ENCODE results near the gene RNF151. TPM values are rescaled to one million over a fixed set of nuclear protein-coding genes. Genes with fewer than 3 reads are reported as not detected.
A peak's percentile ranks its signal among the peaks of the same experiment; 100 is the strongest.
"Not testable (repeated sequence)": the region's sequence is repeated elsewhere in the genome, so short reads cannot be mapped to it uniquely, and the experiment has no call there.

The RNF151 gene, protein sequence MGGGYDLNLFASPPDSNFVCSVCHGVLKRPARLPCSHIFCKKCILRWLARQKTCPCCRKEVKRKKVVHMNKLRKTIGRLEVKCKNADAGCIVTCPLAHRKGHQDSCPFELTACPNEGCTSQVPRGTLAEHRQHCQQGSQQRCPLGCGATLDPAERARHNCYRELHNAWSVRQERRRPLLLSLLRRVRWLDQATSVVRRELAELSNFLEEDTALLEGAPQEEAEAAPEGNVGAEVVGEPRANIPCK
- 0.24 TPM in 1 of 2 replicates, not detected in the other for total RNA-seq
- not detected for polyA plus RNA-seq (2012)

DNA sequence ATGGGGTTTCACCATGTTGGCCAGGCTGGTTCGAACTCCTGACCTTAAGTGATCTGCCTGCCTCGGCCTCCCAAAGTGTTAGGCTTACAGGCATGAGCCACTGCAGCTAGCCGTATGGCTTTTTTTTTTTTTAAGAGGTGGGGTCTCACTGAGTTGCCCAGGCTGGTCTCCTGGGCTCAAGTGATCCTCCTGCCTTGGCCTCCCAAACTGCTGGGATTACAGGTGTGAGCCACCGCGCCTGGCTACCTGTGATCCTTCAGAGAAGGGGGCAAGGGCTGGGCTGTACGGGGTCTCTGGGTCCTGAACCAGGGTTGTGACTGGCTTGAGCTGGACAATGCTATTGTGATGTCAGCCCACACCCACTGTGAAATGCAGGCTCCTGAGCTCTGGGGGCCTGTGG is at the start of gene RNF151:
Gene RNF151, plus strand, starts transcription at position 397 of the 400 bp plus-strand sequence. CDS start 26 bp downstream, outside the sequence.
- DNase-seq (ENCODE audit: low read depth) = no peak

DNA sequence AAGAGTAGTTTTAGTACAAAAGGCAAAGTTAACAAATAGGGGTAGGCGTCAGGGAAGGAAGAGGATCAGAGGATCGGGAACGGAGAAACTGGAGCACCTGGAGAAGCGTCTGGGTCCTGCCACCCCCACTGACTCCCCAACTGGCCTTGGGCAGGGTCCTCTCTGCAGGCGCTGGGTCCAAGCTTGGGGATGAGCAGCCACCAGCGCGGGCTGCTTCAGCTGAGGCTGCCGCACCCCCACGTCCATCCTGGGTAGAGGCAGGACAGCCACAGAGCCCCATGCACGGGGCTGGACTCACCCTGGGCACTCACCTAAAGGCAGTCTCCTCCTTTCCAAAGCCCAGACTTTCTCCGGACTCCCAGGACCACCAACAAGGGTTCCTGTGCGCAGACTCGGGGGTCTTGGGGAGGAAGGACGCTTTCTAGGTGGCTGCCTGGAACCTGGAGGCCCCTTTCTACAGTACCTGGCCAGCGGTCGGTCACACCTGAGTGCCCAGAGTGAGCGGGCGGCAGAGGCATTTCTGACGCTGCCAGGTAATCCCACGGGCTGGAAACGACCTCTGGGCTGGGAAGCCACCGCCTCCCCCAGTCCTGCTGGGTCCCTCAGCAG is 49.5 kb upstream of the RNF151 start:
- DNase-seq (ENCODE audit: low read depth) = no peak

DNA sequence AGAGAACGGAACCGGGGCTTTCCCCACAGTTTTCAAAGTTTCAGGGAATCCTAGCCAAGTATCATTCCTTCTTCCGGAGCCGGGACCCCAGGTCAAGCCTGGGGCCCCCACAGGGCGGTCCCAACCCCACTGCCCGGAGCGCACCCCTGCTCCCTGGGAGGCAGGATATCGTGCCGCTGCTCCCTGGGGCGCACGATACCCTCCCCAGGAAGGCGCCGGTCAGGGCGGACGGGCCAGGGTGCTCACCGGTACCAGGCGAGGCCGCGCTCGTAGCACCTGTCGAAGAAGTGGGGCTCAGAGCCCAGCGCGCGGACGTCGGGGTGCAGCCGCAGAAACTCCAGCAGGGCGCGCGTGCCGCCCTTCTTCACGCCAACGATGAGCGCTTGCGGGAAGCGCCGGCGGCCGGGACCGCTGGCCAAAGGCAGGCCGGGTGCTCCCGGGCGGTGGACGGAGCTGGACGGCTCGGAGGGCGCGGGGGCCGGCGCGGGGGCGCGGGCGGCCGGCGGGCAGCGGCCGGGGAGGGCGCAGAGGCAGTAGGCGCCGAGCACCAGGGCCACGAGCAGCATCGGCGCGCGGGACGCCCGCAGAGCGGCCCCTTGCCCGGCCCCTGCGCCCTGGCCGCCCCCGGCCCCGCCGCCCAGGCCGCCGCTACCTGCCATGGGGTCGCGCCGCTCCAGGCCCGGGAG is 48.8 kb upstream of the RNF151 start:
- DNase-seq (ENCODE audit: low read depth) = no peak

DNA sequence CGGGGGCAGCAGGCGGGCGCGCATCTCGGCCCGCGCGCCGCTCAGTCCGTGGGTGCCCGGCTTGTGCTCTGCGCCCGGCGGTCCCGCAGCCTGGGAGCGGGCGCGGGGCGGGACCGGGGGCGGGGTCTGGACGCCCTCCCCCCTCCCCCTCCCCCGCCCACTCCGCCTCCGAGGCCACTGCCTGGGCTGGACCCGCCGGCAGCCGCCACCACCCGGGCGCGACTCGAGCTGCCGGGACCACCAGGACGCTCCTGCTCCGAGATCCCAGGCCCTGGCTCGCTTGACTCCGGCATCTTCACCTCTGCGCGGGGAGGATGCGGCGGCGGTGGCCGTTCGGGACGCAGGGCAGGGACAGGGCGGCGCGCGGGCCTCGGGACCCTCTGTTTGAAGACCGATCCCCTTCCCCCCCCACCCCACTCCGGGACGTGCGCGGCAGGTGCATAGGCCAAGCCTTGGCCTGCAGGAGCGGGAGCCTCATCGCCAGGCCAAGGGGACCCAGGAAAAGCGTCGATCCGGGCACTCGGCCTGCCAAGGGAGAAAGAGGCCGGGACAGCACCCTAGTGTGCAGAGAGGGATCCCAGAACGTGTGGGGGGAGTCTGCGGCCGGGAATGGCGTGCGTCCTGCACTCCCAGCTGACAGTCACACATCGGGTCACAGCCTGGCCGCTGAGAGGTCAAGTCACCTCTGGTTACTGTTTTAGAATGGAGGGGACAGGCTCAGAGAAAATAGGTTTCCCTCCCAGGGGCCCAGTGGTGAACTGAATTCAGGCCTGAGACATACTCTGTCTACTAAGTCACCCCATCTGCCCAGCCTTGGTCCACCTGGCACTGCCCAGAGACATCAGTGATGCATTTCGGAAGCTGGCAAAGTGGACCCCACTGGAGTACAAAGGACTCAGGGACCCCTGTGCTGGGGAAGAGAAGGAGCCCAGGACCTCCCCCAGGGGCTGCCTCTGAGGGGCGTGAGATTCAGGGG is 48.0 kb upstream of the RNF151 start, which contains the start of gene HS3ST6:
Gene HS3ST6, minus strand, starts transcription at position 65 of the 976 bp plus-strand sequence. CDS start 92 bp downstream, outside the sequence.
- no peak for DNase-seq (ENCODE audit: low read depth)

DNA sequence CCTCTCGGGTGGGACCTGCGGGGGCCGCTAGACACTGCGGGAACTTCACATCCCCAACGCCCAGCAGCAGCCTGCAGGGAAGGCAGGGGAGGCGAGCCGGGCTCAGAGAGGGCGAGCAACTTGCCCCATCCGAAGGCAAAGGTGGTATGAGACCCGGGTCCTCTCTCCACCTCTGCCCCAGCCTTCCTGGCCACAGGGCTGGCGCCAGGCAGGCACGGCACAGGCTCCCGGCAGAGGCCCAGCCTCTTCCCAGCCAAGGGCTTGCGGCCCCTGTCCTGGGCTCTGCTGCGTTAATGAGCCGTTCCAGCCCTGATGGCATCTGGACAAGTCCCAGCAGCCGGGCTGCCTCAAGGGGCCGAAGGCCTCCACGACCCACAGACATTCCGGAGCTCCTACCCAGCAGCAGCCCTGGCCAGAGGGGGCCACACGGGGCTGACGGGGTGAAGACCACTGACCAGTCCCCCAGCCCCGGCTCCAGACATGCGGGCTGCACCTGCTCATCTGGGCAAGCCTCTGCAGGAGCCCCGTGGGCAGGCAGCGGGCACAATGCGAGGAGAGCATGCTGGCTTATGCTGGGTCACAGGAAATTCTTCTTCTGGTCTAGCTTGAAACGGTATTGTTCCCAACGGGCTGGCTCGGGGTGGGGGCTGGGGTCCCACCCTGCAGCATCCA is 47.2 kb upstream of the RNF151 start:
- no peak for DNase-seq (ENCODE audit: low read depth)

DNA sequence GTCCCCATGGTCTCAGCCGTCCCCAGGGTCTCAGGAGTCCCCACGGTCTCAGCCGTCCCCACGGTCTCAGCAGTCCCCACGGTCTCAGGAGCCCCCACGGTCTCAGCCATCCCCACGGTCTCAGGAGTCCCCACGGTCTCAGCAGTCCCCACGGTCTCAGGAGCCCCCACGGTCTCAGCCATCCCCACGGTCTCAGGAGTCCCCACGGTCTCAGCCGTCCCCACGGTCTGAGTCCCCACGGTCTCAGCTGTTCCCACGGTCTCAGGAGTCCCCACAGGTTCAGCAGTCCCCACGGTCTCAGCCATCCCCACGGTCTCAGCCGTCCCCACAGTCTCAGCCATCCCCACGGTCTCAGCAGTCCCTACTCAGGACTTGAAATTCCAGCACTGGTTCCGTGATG is 46.5 kb upstream of the RNF151 start:
- not testable (repeated sequence) for DNase-seq (ENCODE audit: low read depth)

DNA sequence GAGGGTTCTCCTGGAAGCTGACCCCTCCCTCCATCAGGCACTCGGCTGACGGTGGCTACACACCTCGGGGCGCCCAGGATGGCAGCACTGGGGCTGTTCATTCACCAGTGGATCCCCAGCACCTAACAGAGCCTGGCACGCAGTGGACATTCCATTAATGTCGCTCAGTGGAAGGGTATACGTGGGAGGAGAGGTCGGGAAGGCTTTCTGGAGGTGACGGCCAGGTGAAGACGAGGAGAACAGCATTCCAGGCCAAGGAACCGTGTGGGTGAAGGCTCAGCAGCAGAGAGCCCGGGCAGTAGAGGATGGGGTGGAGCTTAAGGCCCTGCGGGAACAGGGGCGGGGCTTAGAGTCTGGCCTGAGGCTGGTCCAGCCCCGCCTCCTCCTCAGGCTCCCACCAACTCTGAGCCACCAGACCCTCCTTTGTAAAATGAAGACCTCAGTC is 45.9 kb upstream of the RNF151 start:
- DNase-seq (ENCODE audit: low read depth) = no peak

GRCh38 chr16:1922357-1922756 is 44.3 kb upstream of the RNF151 start:
- DNase-seq (ENCODE audit: low read depth) = no peak

DNA sequence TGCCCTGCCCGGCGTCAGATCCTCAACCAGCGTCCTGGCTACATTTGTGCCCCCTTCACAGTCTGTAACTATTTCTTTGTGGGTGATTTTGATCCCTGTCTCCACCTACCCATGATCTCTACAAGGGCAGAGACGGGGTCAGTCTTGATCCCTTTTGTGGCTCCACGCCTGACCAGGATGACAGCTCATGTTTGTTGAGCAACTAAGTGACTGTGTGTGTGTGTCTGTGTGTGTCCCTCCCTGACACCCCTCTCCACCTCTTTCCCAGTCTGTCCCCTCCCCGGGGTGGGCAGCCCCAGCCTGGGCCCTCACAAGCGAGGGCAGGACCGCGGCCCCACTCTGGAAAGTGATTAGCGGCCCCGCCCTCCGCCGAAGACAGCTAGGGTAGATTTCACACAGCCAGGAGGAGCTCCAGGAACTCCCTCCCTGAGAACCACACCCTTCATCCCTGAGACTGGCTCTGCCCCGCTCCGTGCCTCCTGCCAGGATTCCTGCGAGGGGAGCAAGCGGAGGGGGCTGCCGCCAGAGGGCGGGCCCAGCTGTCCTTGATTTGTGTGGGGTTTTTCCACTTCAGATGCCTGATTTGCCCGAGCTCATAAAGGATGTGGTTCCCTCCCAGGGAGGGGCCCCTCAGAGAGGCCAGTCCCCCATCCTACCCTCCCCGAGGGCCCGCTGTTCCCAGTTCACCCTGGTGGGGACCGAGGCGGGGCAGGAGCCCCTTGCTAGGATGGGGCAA is 43.2 kb upstream of the RNF151 start:
- DNase-seq (ENCODE audit: low read depth) = peak; percentile 53

DNA sequence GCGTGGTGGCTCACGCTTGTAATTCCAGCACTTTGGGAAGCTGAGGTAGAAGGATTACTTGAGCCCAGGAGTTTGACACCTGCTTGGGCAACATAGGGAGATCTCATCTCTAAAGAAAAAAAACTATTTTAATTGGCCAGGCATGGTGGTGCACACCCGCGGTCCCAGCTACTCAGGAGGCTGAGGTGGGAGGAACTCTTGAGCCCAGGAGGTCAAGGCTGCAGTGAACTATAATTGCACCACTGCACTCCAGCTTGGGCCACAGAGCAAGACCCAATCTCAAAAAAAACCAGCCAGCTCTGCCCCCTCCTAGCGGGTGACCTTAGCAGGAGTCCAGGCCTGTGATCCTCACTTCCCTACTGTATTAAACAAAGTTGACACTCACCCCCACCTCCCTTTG is 42.6 kb upstream of the RNF151 start:
- no peak for DNase-seq (ENCODE audit: low read depth)

DNA sequence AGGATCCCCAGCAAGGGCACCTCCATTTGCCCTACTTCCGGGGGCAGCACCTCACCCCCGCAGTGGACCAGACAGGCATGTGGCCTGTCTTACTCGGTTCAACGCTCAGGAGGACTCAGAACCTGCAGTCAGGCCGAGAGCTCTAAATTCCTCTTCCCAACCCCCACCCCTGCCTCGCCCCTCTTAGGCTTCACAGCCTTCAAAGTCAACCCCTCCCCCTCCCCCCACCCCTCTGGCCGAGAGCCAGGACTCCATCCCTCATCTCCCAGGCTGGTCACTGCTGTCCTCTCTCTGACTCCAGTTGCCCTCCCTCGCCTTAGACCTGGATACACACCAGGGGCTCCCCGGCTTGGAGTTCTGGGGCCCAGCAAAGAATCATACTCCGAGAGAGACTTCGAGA is 40.4 kb upstream of the RNF151 start:
- DNase-seq (ENCODE audit: low read depth) = no peak

DNA sequence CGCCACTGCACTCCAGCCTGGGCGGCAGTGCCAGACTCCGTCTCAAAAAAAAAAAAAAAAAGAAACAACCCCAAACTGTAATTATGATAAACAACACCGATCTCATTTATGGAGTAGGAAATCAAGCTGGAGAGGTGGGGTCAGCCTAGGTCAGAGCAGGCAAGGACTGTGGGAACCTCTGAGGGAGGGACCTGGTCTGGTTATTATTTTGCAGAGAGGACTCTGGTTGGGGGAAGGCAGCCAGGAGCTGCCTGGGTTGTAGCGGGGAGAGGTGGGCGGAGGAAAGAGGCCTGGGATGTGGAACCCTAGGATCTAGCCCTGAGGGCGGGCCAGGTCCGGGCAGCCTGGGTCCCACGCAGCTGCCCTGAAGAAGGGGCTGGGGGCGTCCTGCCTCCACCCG is 37.6 kb upstream of the RNF151 start:
- peak; percentile 39 for DNase-seq (ENCODE audit: low read depth)

- peak; percentile 82 for DNase-seq (ENCODE audit: low read depth)
Observed at GRCh38 chr16:1929578-1930337, 36.9 kb upstream of the RNF151 start.

GRCh38 chr16:1930338-1930720 is 36.3 kb upstream of the RNF151 start:
- no peak for DNase-seq (ENCODE audit: low read depth)

DNA sequence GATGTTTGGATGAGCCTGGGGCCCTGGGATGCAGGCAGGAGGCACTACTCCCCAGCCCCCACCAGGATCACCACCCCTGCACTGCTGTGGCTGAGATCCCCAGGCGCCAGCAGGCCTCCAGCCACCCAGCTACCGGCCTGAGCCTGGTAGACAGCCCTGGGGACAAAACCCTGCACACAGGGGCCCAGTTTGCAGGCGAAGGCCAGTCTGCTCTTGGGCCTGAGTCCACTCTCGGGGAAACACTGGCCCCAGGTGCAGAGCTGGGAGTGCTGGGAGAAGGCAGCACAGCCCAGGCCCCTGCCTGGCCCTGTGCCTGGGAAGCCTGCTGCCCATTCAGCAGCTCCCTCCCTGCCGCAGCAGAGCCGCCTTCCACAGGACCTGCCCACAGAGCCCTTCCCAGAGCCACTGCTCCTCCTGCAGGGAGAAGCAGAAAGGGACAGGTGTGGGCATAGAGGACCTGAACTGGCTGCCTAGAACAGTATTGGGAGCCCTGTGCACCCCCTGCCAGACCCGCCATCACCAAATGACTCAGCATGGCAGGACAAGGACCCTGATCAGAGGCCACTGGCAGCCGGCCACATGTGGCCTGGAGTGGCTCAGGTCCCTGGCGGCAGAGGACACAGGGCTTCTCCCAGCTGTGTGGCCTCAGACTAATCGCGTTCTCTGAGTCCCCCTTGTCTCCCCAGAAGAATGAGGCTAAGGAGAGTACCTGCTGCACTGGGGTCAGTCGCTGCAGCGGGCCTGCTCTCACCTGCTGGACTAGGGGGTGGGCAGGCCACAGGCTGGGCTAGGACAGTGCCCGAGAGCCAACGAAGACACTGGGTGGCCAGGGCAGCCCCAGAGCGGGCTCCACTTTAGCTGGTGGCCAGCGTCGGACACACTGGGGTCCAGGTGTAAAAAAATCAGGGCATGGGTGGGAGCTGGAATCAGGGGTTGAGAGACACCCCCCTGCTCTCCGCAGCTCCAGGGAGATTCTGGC is 34.3 kb upstream of the RNF151 start:
- peak; percentile 41 for DNase-seq (ENCODE audit: low read depth)

DNA sequence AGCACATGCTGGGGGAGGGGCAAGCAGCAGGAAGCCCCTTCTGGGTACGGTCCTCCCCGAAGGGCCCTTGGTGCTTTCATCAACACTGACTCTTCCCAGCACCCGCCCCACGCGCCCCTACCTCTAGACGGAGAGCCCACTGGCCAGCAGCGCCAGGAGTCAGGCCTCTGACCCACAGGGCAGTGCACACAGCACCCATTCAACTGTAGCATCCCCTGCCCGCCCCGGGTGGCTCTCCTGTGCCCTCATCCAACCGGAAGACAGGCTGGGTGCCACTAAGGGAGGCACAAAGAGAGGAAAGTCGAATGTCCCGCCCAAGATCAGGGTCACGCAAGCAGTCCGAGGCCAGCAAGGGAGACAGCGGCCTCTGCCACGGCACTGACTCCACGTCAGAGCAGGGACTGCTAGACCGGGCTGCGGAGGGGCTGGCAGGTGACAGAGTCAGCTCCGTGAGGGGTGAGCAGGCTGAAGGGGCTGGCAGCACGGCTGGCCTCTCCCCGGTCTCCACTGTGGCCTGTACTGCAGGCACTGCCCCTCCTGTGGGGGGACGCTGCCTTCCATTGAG is 33.5 kb upstream of the RNF151 start:
- DNase-seq (ENCODE audit: low read depth) = no peak

DNA sequence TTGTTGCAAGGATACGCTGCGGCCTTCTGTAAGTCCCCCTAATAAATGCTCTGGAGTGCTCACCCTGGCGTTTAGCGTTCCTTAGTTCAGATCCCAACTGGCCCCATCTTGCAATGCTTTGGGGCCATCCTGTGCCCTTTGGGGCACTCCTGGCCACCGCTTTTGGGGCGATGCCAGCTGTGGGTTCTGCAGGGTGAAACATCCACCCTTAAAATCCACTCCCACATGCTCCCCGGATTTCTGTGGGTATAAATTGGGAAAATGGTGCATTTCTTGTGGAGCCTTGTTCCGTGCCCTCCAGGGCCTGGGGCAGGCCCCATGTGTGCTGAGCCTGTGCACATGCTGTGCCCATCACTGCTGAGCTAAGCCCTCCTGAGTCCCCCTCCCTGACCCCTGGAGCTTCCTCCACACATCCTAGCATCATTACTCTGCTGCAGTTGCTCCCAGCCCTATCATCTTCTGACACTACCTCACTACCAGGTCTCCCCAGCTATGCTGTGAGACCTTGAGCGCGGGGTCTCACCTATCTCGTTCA is 29.6 kb upstream of the RNF151 start:
- DNase-seq (ENCODE audit: low read depth) = no peak

Measured in myocyte (in vitro differentiated cells).